D341Med (cell line): ENCODE data around the gene IP6K1.
"Not testable (repeated sequence)": the region's sequence is repeated elsewhere in the genome, so short reads cannot be mapped to it uniquely, and the experiment has no call there.

Experiments
- DNase-seq: peaks from one replicate; pipeline ENCODE4 v3.0.0; 2012; ENCODE audit warnings: low spot score

Gene IP6K1

GRCh38 chr3:49793486-49794085, 7.2 kb upstream of the IP6K1 start:
- no peak for DNase-seq

- DNase-seq, result no peak
Measured at GRCh38 chr3:49792371-49793150, 6.2 kb upstream of the IP6K1 start.

GRCh38 chr3:49791571-49791970, 5.2 kb upstream of the IP6K1 start:
- DNase-seq, result no peak

- no peak for DNase-seq
Measured at GRCh38 chr3:49790626-49791411, 4.5 kb upstream of the IP6K1 start.

GRCh38 chr3:49788056-49788455, 1.7 kb upstream of the IP6K1 start:
- no peak for DNase-seq

GRCh38 chr3:49787536-49787935, 1.2 kb upstream of the IP6K1 start:
- DNase-seq, result no peak

- no peak for DNase-seq
Measured at GRCh38 chr3:49787182-49787464, 781 bp upstream of the IP6K1 start.

GRCh38 chr3:49785565-49786356, 581 bp downstream of the IP6K1 start:
- peak; percentile 54 for DNase-seq

GRCh38 chr3:49782277-49782676, 4.1 kb downstream of the IP6K1 start:
- DNase-seq, result not testable (repeated sequence)

- DNase-seq, result peak; percentile 22
Measured at GRCh38 chr3:49781415-49782199, 4.7 kb downstream of the IP6K1 start.

- DNase-seq, result not testable (repeated sequence)
Measured at GRCh38 chr3:49780975-49781365, 5.4 kb downstream of the IP6K1 start.

GRCh38 chr3:49780080-49780974, 6.0 kb downstream of the IP6K1 start:
- no peak for DNase-seq

- no peak for DNase-seq
Measured at GRCh38 chr3:49779358-49780079, 6.8 kb downstream of the IP6K1 start.

- DNase-seq, result not testable (repeated sequence)
Measured at GRCh38 chr3:49776101-49776500, 10.2 kb downstream of the IP6K1 start.

GRCh38 chr3:49775538-49775937, 10.8 kb downstream of the IP6K1 start:
- DNase-seq, result no peak

GRCh38 chr3:49772703-49773102, 13.6 kb downstream of the IP6K1 start:
- DNase-seq, result no peak

GRCh38 chr3:49771340-49771938, 14.9 kb downstream of the IP6K1 start:
- no peak for DNase-seq

GRCh38 chr3:49769926-49770325, 16.4 kb downstream of the IP6K1 start:
- DNase-seq, result no peak

- no peak for DNase-seq
Measured at GRCh38 chr3:49769286-49769915, 16.9 kb downstream of the IP6K1 start.
